HG03175 (cell line): Measurements from ENCODE around the gene BYSL.
"Not testable (repeated sequence)": the region's sequence is repeated elsewhere in the genome, so short reads cannot be mapped to it uniquely, and the experiment has no call there.

ENCODE experiments used
- ATAC-seq: cut with Tn5 transposase; IDR thresholded peaks from one replicate; pipeline ENCODE4 v1.9.1; 2021; ENCODE audit warnings: mild to moderate bottlenecking, moderate library complexity; ENCODE audit not compliant: unreplicated experiment

Gene BYSL

DNA sequence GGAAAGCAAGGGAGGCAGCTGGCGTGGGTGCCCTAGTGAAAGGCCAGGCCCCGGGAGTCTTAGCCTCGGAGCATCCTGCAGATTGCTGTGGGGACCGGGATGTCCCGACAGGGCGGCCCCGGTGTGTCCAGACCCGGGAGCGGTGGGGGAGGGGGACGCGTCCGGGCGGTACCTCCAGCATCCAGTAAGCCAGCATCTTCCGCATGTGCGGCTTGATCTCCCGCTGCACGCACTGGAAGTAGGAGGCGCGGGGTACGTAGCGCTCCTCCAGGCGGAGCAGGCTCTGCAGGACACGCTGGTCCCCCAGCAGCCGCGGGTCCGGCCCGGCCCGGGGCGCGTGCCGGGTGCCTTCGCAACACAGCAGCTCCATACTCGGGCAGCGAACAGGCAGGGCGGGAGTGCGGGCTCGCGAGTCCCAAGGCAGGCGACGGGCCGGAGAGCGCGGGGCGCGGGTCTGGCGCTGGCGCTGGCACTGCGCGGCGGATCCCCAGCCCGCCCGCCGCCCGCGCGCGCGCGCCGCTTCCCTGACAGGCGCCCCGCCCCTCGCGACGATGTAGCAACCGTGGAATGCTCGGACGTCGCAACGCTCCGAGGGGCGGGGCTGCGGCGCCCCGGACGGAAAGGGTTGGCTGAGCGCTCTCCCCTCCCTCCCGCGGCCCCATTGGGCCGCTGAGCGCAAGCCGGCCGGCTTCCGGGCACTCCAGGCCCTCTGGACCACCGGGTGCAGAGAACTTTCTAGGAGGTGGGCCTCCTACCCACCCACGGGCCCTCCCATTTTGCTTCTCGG is 20.2 kb downstream of the BYSL start, which contains the start of gene CCND3:
TSS of gene CCND3 (minus strand) at position 529 of the 787 bp plus-strand sequence. CDS start at position 370, 159 bp downstream.
- ATAC-seq, result peak; percentile 87

DNA sequence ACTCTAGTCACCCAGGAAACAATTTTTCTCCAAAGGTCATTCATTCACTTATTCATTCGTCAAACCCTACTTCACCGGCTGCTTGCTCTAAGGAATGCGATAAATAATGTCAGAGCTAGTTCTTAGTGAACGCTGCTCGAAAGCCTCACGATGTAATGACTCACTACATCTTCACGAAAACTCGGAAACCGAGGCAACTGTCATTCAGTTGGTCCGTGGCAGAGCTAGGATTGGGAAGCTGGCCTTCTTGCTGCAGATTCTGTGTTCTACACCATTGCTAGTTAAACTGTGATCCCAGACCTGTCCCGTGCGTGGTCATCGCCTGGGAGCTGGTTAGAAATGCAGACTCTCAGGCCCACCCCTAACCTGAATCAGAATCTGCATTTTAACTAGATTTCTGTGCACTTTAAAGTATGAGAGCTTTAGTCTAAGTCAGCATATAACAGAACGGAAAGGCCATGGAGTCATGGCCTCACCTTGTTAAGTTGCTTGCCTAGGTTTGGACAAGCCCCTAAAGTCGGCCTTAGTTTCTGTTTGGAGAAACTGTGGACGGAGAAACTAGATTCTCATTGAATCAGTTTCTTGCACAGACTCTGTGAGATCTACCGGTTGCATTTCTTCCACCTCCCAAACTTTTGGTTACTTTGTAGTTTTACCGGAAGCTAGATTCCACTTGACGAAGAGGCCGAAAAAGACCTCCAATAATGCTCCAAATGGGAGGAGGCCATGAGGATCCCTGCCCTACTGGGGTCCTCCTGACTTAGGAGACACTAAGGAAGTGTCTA is 21.0 kb downstream of the BYSL start:
- ATAC-seq, result peak; percentile 15

DNA sequence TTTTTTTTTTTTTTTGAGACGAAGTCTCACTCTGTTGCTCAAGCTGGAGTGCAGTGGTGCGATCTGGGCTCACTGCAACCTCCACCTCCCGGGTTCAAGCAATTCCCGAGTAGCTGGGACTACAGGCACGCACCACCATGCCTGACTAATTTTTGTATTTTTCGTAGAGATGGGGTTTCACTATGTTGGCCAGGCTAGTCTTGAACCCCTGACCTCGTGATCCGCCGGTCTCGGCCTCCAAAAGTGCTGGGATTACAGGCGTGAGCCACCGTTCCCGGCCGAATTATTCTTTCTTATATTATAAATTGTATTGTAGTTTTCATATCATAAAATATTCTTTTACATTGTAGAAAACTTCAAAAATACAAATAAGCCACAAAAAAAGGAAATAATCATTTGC is 21.6 kb downstream of the BYSL start:
- not testable (repeated sequence) for ATAC-seq

DNA sequence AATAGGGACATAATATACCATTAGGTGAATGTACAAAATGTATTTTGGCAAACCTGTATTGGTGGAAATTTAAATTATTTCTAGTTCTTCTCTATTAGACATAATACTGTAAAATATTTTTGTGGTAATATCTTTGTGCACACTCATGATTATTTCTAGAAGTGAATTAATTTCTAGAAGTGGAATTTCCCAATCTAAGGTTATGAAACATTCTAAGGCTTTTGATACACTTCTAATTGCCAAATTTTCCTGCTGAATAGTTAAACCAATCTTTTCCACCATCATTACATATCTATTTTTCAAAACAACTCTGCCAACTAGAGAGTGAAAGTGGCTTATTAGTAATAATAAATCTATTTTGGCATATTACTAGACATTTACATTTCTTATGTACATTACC is 22.2 kb downstream of the BYSL start:
- no peak for ATAC-seq

DNA sequence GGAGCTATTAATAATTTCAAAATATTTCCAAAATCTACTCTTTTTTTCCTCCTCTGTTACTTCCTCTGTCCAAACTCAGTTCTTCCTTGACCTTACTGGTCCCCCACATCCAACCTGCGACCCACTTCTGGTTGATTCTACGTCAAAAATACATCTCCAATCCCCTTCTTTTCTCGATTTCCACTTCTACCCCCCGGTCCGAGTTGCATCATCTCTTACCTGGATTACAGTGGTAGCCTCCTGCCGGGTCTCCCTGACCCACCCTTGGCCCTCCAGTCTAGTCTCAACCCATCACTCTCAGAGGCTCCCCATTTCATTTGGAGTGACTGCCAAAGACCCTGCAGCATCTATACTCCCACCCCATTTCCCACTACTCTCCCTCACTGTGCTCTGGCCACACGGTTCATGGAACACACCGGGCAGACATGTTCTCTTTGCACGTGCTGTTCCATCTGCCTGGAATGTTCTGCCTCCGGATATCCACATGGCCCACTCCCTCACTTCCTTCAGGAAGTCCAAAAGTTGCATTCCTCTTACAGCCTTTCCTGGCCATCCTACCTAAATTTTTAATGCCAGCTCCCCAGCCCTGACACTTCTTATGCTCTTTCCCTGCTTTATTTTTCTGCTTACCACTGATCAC is 26.4 kb downstream of the BYSL start:
- ATAC-seq, result no peak

DNA sequence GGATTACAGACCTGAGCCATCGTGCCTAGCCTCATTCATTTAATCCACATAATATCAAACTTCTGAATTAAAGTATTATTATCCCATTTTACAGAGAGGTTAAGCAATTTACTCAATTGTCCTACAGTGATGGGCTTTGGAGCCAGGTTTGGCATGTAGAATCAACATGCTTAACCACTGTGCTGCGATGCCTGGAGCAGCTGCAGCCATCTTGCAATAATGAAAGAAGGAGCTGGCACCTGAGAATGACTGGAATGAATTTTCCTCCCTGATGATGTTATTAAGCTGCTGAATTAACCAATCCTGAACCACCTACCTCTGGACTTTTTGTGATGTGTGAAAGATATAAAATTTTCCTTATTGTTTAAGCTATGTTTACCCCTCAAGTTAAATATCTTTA is 33.4 kb downstream of the BYSL start:
- ATAC-seq, result no peak

DNA sequence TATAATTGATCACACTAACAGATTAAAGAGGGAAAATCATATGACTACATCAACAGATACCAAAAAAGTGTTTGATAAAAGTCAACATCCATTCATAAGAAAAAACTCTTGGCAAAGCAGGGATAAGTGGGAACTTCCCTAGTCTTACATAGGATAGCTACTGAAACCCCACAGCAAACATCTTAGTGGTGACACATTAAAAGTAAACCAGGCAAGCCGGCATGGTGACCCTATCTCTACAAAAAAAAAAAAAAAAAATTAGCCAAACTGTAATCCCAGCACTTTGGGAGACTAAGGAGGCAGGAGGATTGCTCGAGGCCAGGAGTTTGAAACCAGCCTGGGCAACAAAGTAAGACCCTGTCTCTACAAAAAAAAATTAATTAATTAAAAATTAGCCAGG is 34.1 kb downstream of the BYSL start:
- ATAC-seq, result no peak

DNA sequence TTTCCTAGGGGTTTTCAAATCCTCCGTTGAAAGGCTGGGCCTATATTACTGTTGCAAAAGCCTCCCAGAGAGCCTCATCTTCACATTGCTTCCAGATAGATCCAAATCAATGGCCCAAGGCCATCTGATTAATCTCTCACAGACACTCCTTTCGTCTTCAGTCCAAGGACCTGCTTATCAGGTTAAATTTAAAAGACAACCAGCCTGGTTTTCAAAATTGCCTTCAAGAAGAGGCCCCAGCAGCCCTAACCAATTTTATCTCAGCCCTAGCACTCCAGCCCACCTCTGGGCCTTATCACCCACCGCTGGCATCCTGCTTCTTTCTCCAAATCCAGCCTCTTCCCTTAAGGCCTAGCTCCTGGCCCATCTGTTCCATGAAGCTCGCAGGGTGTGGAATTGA is 35.8 kb downstream of the BYSL start:
- no peak for ATAC-seq

DNA sequence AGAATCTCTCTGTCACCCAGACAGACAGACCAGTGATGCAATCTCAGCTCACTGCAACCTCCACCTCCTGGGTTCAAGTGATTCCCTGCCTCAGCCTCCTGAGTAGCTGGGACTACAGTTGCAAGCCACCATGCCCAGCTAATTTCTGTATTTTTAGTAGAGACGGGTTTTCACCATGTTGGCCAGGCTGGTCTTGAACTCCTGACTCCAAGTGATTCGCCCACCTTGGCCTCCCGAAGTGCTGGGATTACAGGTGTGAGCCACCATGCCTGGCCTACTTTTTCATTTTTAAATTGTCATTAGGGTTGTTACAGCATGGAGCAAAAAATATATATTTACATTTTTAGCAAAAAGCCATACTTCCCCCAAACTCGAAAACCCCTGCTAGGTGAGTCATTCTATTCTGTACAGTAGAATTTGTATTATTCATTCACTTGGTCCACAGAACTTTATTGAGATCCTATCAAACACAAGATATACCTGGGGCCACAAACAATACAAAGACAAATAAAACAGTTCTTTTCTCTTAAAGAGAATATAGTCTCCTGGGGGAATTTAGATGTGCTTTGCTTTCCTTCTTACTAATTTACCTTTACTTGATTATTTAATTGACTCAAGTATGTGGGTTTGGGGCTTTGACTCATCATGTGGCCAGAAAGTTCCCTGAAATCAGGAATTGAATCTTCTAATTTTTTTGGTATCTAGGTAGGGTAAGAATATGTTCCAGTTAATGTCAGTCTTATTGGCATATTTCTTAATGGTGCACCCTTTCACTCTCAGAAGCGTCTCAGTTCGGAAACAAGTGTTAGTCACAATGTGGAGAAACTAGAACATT is 36.9 kb downstream of the BYSL start:
- ATAC-seq, result no peak

DNA sequence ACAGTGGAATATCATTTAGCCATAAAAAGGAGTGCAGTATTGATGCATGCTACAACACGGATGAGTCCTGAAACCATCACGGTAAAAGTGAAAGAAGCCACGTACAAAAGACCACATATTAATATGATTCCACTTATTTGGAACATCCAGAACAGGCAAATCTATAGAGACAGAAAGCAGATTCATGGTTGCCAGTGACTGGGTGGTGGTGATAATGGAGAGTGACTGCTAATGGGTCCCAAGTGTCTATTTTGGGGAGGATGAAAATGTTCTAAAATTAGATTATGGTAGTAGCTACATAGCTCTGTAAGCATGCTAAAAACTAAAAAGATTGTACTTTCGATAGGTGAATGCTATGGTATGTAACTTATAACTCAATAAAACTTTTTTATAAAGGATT is 38.7 kb downstream of the BYSL start:
- no peak for ATAC-seq

DNA sequence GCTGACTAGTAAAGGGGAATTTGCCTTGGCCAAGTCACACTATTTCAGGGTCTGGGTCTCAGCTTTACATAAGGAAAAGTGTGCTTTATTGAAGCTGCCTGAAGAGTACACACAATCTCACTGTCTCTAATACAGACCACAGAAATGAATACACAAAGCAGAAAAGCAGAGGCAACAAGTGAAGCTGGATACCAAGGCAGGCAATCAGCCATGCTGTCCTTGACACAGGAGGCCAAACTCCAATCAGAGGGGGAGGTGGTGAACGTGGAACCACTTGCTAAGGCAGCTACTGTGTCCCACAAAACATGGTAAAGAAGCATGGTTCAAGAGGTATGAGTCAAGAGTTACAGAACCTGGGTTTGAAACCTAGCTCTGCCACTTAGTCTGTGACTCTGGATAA is 42.1 kb downstream of the BYSL start:
- ATAC-seq, result no peak

DNA sequence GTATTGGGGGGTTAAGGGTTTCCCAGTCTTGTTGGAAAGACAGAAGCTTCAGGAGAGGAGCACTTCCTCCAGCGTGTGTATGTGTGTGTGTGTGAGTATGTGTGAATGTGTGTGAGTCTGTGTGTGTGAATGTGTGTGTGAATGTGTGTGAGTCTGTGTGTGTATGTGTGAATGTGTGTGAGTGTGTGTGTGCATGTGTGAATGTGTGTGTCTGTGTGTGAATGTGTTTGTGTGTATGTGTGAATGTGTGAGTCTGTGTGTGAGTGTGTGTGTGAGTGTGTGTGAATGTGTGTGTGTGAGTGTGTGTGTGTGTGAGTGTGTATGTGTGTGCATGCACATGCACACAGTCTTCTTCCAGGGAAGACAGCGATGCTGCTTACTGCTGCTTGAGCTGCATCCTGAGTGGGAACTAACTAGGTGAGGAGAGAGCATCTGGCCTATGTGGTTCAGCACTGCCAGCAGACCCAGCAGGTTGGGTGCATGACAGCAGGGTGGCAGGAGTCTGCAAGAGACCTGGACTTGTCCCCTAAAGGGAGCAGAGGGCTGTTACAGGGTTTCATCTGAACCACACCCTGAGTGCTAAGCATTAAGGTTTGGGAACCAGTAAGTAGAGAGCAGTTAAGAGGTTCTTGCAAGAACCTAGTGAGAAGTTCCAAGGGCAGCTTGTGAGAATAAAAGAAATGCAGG is 43.0 kb downstream of the BYSL start:
- no peak for ATAC-seq

DNA sequence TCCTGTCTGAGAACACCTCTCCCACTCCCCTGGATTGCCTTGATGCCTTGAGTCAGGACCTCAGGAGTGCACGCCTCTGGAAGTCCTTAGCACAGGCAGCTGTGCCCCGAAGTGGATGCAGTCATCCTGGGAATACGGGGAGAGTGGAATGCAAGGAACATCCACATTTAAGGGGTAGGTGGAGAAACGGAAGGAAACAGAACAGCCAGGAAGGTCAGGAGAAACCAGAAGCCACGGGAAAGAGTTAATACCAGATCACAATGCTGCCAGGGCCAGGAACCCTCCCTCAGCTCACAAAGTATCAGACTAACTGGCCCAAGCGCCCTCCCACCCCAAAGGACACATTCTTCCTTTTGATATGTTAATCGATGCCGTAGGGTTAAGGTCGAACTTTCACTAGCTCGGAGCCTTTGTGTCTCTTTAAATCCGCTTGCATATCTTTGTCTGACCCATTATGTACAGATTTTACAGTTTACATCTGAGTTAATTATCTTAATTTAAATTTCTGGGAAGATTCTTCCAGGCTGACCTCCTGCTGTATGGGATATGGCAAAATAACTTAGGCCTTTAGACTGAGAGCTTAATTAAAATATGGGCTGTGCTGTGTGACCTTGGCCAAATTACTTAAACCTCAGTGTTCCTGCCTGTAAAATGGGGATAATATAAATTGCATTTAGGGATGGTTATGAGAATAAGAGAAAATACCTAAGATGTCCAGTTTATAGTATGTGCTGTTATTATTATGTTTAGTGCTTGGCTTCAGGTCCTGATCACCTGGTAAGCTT is 44.3 kb downstream of the BYSL start:
- ATAC-seq, result no peak

DNA sequence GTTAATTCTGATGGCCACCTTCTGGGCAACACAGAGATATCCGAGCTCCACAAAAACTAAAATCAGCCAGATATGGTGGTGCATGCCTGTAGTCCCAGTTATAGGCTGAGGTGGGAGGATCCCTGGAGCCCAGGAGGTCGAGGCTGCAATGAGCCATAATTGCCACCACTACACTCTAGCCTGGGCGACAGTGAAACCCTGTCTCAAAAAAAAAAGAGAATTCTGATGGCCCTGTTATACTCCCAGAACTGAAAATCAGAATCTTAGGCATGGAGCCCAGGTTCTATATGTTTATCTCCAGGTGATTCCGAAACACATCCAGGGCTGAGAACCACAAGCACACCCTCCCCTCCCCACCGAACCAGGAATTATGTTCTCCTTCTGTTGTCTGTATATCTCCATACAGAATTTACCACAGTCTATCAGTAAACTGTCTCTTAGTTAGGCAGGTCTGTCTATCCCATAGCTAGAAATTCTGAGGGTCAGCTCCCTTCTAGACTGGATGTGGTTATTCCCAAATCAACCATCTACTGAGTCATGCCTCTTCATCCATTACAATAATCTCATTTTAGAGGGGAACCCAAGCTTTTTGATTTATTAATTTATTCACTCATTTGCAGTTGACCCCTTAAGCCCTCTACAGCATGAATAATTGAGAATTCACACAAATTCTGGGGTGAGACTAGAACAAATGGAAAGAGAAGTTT is 45.1 kb downstream of the BYSL start:
- no peak for ATAC-seq

DNA sequence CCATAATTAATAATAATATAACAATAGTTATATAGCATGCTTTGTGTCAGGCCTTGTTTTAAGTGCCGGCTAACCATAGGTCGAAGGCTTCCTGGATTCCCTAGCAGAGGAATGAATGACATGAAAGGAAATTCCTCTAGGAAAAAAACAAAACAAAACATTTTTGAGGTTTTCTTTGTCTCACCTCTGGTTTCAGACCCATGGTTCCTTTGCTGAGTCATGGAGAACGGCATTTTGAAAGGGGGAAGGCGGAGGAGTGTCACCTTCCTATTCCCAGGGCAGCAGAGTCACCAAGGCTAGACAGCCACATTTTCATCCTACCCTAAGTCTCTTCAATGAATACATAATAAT is 45.6 kb downstream of the BYSL start:
- no peak for ATAC-seq

DNA sequence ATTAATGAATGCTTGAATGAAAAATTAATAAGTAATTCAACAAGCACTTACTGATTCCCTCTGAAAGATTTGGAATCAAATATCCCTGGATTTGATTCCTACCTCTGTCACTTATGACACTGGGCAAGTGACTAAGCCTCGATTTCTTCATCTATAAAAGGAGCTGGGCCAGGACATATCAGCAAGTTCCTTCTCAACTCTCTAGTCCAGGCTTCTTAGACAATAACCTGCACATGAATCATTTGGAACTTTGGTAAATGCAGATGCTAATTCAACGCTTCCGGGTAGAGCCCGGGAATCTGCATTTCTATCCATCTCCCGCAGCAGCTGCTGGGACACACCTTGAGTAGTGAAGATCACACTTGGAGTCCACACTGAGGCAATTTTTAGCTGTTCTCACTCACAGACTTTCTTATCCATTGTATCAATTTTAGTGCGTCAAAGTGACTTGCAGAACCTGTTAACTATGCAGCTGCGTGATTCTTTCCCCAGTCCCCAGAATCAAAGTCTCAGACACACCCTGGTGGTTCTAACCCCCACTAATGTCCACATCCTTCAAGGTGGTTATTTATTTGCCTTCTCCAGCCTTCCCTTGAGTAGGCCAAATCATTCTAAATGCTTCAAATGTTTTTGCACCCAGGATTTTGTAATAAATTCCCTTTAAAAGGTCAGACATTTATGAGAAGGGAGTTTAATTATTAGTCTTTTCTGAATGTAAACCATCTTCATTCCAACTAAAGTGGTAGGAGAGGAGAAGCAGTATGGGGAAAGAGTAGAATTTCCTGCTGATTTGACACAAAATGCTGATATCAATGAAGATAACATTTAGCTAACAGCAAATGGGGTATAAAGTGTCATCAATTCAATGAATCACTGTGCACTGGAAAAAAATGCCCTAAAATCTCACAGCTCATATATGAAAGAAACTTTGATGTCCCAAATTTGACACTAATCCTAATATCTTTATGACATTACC is 46.3 kb downstream of the BYSL start:
- no peak for ATAC-seq

DNA sequence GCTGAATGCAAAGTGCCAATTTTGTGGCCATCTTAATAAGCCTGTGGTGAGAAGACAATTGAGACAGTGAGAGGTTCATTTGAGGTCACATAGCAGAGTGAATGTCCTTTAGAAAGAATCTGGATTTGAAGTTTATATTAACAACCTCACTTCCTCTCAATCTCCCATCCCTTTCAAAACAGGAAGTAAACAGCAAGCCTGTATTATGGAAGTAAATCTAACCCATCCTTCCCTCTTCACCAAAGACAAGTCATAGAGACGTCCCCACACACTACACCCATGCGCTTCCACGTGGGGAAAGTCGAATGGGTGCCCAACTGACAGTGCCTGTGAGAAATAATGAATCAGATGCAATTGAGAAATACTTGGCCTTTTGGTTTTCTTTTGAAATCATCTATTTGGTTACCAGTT is 49.1 kb downstream of the BYSL start:
- no peak for ATAC-seq

DNA sequence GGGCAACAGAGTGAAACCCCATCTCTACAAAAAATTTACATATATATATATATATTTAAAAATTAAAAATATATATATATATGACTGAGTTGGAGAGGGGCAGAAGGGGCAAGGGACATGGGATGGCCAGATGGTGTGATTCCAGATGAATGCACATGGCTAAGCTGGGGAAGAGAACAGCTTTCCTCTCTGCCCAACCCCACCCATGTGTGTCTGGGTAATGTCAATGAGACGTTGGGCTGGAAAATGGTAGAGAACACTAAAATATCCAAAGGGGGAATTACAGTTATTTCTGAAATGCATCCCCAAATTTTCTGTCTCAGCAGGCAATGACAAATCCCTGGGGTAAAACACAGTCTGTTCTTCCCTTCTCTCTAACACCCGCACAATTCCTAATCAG is 51.5 kb downstream of the BYSL start:
- ATAC-seq, result no peak
